ENCODE data around the gene IBSP.

Gene IBSP

DNA sequence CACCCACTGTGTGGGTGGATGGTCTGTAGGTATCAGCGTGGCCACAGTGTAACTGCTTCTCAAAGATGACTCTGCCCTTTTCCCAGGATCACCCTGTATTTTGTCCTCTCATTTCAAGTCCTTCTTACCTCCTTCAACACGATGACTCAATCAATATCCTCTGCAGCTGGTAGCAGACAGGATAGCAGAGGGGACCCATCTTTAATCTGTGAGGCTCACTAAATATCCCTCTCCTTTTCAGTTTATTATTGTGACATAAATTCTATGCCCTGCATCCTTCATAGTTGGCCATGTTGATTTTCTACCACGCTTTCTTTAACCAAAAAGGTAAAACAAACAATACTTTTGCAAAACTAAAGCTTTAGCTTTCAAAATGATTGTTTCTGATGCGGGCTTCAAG lies 23.8 kb downstream of the IBSP start:
- H3K27ac Mint-ChIP-seq = no peak overlapping the region
- no peaks in the 10 kb centered on the region for H3K36me3 Mint-ChIP-seq (ENCODE audit: low read depth)
- no peaks in the 10 kb centered on the region for H3K9me3 Mint-ChIP-seq
- no peaks in the 10 kb centered on the region for H3K4me1 Mint-ChIP-seq (ENCODE audit: low read depth)
- no peak overlapping the region for H3K4me3 Mint-ChIP-seq
- peaks cover 14% of the 10 kb centered on the region for H3K27me3 Mint-ChIP-seq

DNA sequence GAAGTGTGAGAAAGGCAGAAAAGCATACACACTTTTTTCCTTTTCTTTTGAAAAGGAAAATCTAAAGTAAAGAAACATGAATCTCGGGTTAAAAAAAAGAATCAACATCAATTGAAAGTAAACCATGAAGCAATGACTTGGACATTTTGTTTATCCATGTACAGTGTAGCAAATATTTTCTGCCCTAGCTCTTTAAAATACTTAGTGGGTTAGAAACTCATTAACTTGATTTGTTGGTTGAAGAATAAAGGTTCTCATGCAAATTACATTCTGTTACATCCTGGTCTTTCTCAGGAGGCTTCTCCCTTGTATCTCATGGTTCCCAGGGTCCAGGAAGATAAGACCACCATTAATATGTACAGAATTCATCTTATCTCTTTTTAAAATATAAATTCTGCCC lies 24.4 kb downstream of the IBSP start:
- Mint-ChIP-seq H3K4me3 (no peak overlapping the region), H3K27ac (no peak overlapping the region), H3K4me1 (ENCODE audit: low read depth) (no peaks in the 10 kb centered on the region), H3K36me3 (ENCODE audit: low read depth) (no peaks in the 10 kb centered on the region), H3K27me3 (peaks cover 19% of the 10 kb centered on the region), H3K9me3 (no peaks in the 10 kb centered on the region)

DNA sequence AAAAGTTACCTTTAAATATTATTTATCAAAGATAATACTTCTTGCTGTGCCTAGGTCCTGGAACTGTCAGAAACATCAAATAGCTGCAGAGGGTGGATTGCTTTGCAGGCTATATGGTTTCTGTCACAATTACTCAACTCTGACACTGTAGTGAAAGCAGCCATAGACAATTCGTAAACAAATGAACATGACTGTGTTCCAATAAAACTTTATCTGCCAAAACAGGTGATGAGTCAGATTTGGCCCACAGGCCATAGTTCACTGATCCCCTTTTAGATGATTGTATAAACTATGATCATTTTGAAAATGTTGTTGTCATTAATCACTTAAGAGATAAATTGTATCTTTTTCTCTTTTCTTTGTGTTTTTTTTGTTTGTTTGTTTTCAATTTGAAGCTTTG lies 25.0 kb downstream of the IBSP start:
- Mint-ChIP-seq H3K4me1 (ENCODE audit: low read depth) (no peaks in the 10 kb centered on the region), H3K4me3 (no peak overlapping the region), H3K36me3 (ENCODE audit: low read depth) (no peaks in the 10 kb centered on the region), H3K27me3 (peaks cover 19% of the 10 kb centered on the region), H3K9me3 (no peaks in the 10 kb centered on the region), H3K27ac (no peak overlapping the region)

- Mint-ChIP-seq H3K4me3 (no peak within 1 kb of the TSS), H3K9me3 (no peaks in the 10 kb centered on the region), H3K36me3 (ENCODE audit: low read depth) (no peaks in the 10 kb centered on the region), H3K27ac (no peak within 1 kb of the TSS), H3K4me1 (ENCODE audit: low read depth) (no peaks in the 10 kb centered on the region), H3K27me3 (peaks cover 21% of the 10 kb centered on the region)
Measured at GRCh38 chr4:87832669-87833068, 33.3 kb downstream of the IBSP start, which contains the start of gene MEPE. Gene MEPE, plus strand, starts transcription at chr4:87832969. Its CDS starts 1,746 bp downstream, at chr4:87834715.

DNA sequence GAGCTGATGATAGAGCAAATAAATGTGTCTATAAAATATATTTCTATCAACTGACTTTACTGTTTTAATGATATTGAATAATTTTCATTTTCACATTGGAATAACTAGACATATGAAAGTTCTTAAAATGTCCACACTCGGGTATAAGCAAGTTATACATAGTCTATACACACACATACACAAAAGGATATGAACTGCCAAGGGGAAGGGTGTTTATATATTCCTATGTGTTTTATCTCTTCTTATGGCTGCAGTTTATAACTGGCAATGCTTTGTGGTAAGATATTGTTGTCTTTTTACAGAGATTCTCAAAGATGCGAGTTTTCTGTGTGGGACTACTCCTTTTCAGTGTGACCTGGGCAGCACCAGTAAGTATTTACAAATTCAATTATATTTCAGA lies 35.0 kb downstream of the IBSP start:
- no peaks in the 10 kb centered on the region for H3K36me3 Mint-ChIP-seq (ENCODE audit: low read depth)
- peaks cover 11% of the 10 kb centered on the region for H3K27me3 Mint-ChIP-seq
- H3K4me1 Mint-ChIP-seq (ENCODE audit: low read depth) = no peaks in the 10 kb centered on the region

DNA sequence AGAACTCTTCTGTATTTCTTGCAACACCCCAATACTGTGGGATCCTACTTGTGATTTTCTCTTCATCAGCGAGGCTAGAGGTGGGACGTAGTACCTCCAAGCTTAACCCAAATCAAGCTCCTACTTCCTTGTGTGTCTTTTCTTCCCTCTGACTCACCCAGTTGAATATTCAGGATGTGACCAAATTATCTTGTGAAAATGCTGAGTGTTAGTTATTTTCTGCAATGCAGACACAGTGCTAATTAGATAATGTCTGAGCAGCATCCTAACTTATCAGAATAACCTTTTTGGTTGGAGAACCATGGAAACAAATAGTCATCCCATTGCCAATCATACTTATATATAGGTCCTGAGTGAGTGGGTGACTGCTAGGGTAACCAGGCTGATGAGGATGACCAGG lies 35.8 kb downstream of the IBSP start:
- Mint-ChIP-seq H3K4me3 (no peak overlapping the region), H3K9me3 (no peaks in the 10 kb centered on the region), H3K27me3 (peaks cover 8% of the 10 kb centered on the region), H3K27ac (no peak overlapping the region), H3K4me1 (ENCODE audit: low read depth) (no peaks in the 10 kb centered on the region), H3K36me3 (ENCODE audit: low read depth) (no peaks in the 10 kb centered on the region)

More for the DNA sequence above, 35.0 kb downstream of the IBSP start:
- Mint-ChIP-seq H3K9me3 (no peaks in the 10 kb centered on the region), H3K4me3 (no peak overlapping the region), H3K27ac (no peak overlapping the region)

GRCh38 chr4:87835743-87836142 lies 36.4 kb downstream of the IBSP start:
- H3K27ac Mint-ChIP-seq = no peak overlapping the region
- H3K4me1 Mint-ChIP-seq (ENCODE audit: low read depth) = no peaks in the 10 kb centered on the region
- peaks cover 8% of the 10 kb centered on the region for H3K27me3 Mint-ChIP-seq
- no peaks in the 10 kb centered on the region for H3K9me3 Mint-ChIP-seq
- H3K36me3 Mint-ChIP-seq (ENCODE audit: low read depth) = no peaks in the 10 kb centered on the region
- no peak overlapping the region for H3K4me3 Mint-ChIP-seq

DNA sequence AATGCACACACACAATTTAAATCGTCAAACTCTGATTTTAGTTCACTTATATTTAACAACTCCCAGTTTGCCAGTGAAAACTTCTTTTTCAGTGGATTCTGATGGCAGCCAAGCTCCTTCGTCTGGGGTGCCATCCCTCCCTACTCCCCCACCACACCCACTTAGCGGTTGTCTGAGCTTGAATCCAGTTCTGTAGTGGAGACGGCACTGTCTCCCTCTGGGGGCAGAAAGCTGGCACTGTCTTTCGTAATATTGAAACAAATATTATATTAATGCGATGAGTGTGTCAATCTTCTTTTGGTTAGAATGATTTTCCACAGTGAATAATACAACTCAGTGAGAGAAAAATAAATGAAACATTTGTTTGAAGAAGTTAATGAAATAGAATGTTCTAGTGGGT lies 38.9 kb downstream of the IBSP start:
- H3K4me1 Mint-ChIP-seq (ENCODE audit: low read depth) = no peaks in the 10 kb centered on the region
- no peak overlapping the region for H3K4me3 Mint-ChIP-seq
- H3K27ac Mint-ChIP-seq = no peak overlapping the region
- H3K27me3 Mint-ChIP-seq = peaks cover 18% of the 10 kb centered on the region
- H3K36me3 Mint-ChIP-seq (ENCODE audit: low read depth) = no peaks in the 10 kb centered on the region
- no peaks in the 10 kb centered on the region for H3K9me3 Mint-ChIP-seq

GRCh38 chr4:87838890-87839591 lies 39.7 kb downstream of the IBSP start:
- Mint-ChIP-seq H3K36me3 (ENCODE audit: low read depth) (no peaks in the 10 kb centered on the region), H3K4me1 (ENCODE audit: low read depth) (no peaks in the 10 kb centered on the region), H3K4me3 (no peak overlapping the region), H3K9me3 (no peaks in the 10 kb centered on the region), H3K27ac (no peak overlapping the region), H3K27me3 (peaks cover 25% of the 10 kb centered on the region)

- no peaks in the 10 kb centered on the region for H3K9me3 Mint-ChIP-seq
- no peak overlapping the region for H3K4me3 Mint-ChIP-seq
- no peaks in the 10 kb centered on the region for H3K36me3 Mint-ChIP-seq (ENCODE audit: low read depth)
- no peaks in the 10 kb centered on the region for H3K4me1 Mint-ChIP-seq (ENCODE audit: low read depth)
- no peak overlapping the region for H3K27ac Mint-ChIP-seq
- peaks cover 21% of the 10 kb centered on the region for H3K27me3 Mint-ChIP-seq
Measured at GRCh38 chr4:87839592-87839946, 40.2 kb downstream of the IBSP start.

DNA sequence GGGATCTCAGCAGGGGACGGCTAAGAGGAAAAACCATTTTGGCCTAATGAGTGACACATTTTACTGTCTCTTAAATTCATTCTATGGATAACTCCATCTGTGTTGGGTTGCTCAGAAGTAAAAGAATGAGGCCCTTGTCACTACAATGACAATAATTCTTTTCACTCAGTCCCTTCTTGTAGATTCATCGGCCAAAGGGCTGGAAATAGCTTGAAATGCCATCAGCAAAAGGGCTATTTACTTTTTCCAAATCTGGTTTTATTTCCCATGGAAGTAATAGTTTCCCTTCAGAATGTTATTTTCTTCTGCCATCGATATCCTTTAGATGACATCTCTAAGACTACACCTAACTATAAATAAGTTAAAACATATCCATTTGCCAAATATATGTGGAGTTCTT lies 40.8 kb downstream of the IBSP start:
- no peaks in the 10 kb centered on the region for H3K36me3 Mint-ChIP-seq (ENCODE audit: low read depth)
- H3K4me3 Mint-ChIP-seq = no peak overlapping the region
- H3K27ac Mint-ChIP-seq = no peak overlapping the region
- H3K27me3 Mint-ChIP-seq = peaks cover 22% of the 10 kb centered on the region
- no peaks in the 10 kb centered on the region for H3K9me3 Mint-ChIP-seq
- H3K4me1 Mint-ChIP-seq (ENCODE audit: low read depth) = no peaks in the 10 kb centered on the region

DNA sequence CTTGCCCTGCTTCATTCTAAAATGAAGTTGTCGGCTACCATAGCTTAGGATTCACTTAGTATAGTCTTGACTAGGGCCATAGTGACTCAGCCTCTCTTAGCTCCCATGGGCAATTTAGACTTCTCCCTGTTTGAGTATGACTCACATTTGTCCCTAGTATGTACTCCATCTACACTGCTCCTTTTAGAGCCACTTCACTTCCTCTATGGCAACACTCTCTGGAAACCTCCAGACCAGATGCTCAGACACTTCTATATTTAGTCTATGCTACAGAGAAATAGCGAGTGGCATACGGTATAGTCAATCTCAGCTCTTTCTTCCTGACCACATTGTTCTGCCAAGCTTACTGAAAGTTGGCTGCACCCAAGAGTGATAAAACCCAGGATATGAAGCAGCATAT lies 44.6 kb downstream of the IBSP start:
- no peaks in the 10 kb centered on the region for H3K36me3 Mint-ChIP-seq (ENCODE audit: low read depth)
- no peak overlapping the region for H3K27ac Mint-ChIP-seq
- H3K4me3 Mint-ChIP-seq = no peak overlapping the region
- H3K9me3 Mint-ChIP-seq = no peaks in the 10 kb centered on the region
- peaks cover 47% of the 10 kb centered on the region for H3K27me3 Mint-ChIP-seq
- no peaks in the 10 kb centered on the region for H3K4me1 Mint-ChIP-seq (ENCODE audit: low read depth)

- Mint-ChIP-seq H3K36me3 (ENCODE audit: low read depth) (no peaks in the 10 kb centered on the region), H3K9me3 (no peaks in the 10 kb centered on the region), H3K27ac (no peak overlapping the region), H3K4me1 (ENCODE audit: low read depth) (no peaks in the 10 kb centered on the region), H3K4me3 (no peak overlapping the region), H3K27me3 (peaks cover 47% of the 10 kb centered on the region)
Measured at GRCh38 chr4:87844452-87844851, 45.1 kb downstream of the IBSP start.

DNA sequence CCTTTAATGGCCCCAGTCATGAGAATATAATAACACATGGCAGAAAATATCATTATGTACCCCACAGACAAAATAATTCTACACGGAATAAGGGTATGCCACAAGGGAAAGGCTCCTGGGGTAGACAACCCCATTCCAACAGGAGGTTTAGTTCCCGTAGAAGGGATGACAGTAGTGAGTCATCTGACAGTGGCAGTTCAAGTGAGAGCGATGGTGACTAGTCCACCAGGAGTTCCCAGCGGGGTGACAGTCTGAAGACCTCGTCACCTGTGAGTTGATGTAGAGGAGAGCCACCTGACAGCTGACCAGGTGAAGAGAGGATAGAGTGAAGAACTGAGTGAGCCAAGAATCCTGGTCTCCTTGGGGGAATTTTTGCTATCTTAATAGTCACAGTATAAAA lies 46.9 kb downstream of the IBSP start:
- no peaks in the 10 kb centered on the region for H3K4me1 Mint-ChIP-seq (ENCODE audit: low read depth)
- H3K9me3 Mint-ChIP-seq = no peaks in the 10 kb centered on the region
- H3K27me3 Mint-ChIP-seq = peaks cover 47% of the 10 kb centered on the region
- H3K4me3 Mint-ChIP-seq = no peak overlapping the region
- no peak overlapping the region for H3K27ac Mint-ChIP-seq
- H3K36me3 Mint-ChIP-seq (ENCODE audit: low read depth) = no peaks in the 10 kb centered on the region

GRCh38 chr4:87848622-87849351 lies 49.4 kb downstream of the IBSP start:
- no peak overlapping the region for H3K27ac Mint-ChIP-seq
- H3K9me3 Mint-ChIP-seq = no peaks in the 10 kb centered on the region
- H3K36me3 Mint-ChIP-seq (ENCODE audit: low read depth) = no peaks in the 10 kb centered on the region
- peak overlapping the region; percentile 42 for H3K4me3 Mint-ChIP-seq
- no peaks in the 10 kb centered on the region for H3K4me1 Mint-ChIP-seq (ENCODE audit: low read depth)
- H3K27me3 Mint-ChIP-seq = peaks cover 32% of the 10 kb centered on the region

DNA sequence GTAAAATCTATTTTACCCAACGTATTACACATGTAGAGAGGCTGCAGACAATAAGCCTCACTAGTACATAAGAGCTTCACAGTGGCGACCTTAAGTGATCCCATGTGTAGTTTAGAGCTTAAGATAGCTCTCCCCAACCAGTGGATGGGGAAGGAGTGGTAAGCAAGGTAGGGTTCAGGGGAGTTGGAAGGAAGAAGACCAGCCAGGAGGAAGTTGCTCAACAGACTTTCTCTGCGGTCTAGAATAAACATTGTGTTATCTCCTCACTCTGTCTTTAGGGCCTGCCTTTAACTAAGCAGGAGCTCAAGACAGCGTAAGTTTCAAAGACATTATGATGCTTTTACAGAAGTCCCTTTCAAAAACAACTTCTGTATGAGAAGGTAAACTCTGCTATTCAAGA lies 50.3 kb downstream of the IBSP start:
- no peaks in the 10 kb centered on the region for H3K9me3 Mint-ChIP-seq
- no peaks in the 10 kb centered on the region for H3K4me1 Mint-ChIP-seq (ENCODE audit: low read depth)
- no peak overlapping the region for H3K4me3 Mint-ChIP-seq
- no peak overlapping the region for H3K27ac Mint-ChIP-seq
- H3K27me3 Mint-ChIP-seq = peaks cover 28% of the 10 kb centered on the region
- no peaks in the 10 kb centered on the region for H3K36me3 Mint-ChIP-seq (ENCODE audit: low read depth)
